KBM-7 (cell line): ENCODE measurements around the gene RAB31.
A peak's percentile ranks its signal among the peaks of the same experiment; 100 is the strongest.

Source experiments
- DNase-seq: peaks from one replicate; pipeline ENCODE4 v3.0.0-alpha.2; 2015
- in situ Hi-C: fragments of 300-500 bp; cut with MboI; formaldehyde crosslinking; loops from 2 replicates; pipeline ENCODE4 v1.14.3; 2020; ENCODE audit warnings: low sequenced_read_pairs, low pct_unique_long_range_greater_than_20kb, mixed read lengths

Gene RAB31

GRCh38 chr18:9862686-9863085 is 154.6 kb downstream of the RAB31 start:
- in situ Hi-C loops, result no loop called here
- DNase-seq, result no peak

DNA sequence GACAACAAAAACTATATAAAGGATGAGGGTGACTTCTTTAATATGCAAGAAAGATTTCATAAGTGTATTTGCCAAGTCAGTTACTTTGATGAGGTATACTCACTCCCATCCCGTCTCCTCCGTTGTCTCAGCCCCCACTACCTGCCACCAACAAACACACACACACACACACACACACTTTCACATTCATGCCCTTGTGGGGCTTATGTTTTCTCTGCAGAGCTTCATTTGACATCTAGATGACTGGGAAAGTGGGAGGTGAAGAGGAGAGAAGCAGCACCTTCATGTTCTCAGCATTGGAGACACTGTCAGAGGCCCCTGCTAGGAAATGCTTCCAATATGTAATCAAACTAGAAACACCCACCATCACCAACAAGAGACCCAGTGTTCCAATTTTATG is 155.2 kb downstream of the RAB31 start:
- in situ Hi-C loops, result no loop called here
- no peak for DNase-seq

GRCh38 chr18:9865764-9866490 is 157.8 kb downstream of the RAB31 start:
- in situ Hi-C loops, result no loop called here

GRCh38 chr18:9866627-9867026 is 158.5 kb downstream of the RAB31 start:
- DNase-seq, result no peak
- in situ Hi-C loops, result no loop called here

More at GRCh38 chr18:9865764-9866490, 157.8 kb downstream of the RAB31 start:
- DNase-seq, result no peak

DNA sequence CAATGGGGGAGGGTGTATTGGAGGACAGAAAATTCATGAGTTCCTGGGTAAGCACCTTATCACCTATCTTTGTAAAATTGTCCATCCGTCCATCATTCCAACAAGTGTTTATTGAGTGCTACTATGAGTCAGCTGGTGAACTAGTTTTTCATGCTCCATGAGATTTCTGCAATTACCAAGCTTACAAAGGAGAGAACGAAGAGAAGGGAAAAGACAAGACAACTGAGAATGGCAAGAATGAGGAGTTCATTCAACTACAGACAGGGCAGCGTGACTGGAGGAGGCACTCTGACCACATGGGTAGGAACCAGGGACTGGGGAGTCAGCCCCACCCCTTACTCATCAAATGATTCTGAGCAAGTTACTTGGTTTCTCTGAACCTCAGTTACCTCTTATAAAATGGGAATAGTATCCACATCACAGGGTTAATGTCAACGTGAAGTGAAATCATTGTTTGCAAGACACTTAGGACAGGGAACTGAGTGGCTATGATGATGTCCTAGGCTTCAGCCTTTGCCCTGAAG is 159.0 kb downstream of the RAB31 start:
- no peak for DNase-seq
- in situ Hi-C loops, result no loop called here

GRCh38 chr18:9868857-9869714 is 161.0 kb downstream of the RAB31 start:
- in situ Hi-C loops, result no loop called here

GRCh38 chr18:9869715-9870430 is 161.8 kb downstream of the RAB31 start:
- DNase-seq, result peak; percentile 61
- in situ Hi-C loops, result no loop called here

More at GRCh38 chr18:9868857-9869714, 161.0 kb downstream of the RAB31 start:
- DNase-seq, result no peak

- in situ Hi-C loops, result no loop called here
- DNase-seq, result no peak
Observed at GRCh38 chr18:9870431-9871008, 162.4 kb downstream of the RAB31 start.

- DNase-seq, result no peak
- in situ Hi-C loops, result no loop called here
Observed at GRCh38 chr18:9871244-9871746, 163.2 kb downstream of the RAB31 start.

DNA sequence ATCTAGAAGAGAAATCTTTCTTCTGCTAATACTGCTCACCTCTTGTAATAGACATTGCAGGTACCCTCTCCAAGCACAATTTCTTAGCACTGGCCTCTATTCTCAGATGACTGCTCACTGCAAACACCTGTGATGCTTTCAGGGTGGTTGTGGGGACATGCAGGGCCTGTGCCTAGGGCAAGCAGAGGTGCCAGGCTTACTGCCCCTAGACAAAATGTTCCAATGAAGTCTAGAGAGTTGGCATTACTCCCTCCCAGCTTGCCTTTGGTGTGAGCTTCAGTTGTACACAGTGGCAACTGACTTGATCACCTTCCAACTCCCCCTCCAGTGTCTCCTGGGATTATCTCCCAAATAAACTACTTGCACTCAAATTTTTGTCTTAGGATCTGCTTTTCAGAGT is 164.7 kb downstream of the RAB31 start:
- in situ Hi-C loops, result no loop called here
- no peak for DNase-seq

- DNase-seq, result no peak
- in situ Hi-C loops, result no loop called here
Observed at GRCh38 chr18:9874728-9875127, 166.6 kb downstream of the RAB31 start.

- no peak for DNase-seq
- in situ Hi-C loops, result no loop called here
Observed at GRCh38 chr18:9876212-9876866, 168.2 kb downstream of the RAB31 start.

DNA sequence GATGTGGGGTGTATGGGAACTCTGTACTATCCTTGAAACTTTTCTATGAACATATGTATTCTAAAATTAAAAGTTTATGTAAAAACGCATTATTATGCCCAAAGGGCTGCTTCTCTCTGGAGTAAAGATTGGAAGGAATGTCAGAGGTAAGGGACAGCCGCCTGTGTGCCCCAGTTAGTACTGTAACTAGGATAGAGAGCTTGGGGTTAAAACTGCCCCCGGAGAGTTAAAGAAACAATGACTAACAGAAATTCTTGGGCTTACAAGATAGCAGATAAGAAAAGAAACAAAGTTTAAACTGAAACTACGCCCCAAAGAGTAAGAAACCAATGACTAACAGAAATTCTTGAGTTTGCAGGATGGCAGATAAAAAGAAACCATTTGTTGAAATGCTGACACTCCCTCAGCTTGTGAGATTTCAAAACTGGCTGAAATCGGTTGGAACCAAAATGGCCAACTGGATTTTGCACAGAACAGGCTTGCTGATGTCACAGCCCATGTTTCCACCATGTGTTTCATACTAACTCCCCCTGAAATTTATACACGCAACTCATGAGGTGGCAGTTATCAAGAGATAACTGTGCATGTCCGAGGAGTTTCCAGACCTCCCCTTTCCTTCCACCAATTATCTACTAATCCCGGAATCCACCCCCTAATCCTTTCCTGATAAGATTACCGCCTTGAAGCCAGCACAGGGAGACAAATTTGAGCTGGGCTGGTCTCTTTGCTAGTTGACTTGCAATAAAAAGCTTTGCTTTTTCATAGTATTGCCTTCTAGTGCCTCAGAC is 169.0 kb downstream of the RAB31 start:
- peak; percentile 26 for DNase-seq
- in situ Hi-C loops, result no loop called here

- in situ Hi-C loops, result no loop called here
- no peak for DNase-seq
Observed at GRCh38 chr18:9877655-9878014, 169.5 kb downstream of the RAB31 start.

- DNase-seq, result no peak
- in situ Hi-C loops, result no loop called here
Observed at GRCh38 chr18:9878095-9878494, 170.0 kb downstream of the RAB31 start.

GRCh38 chr18:9878783-9879242 is 170.7 kb downstream of the RAB31 start:
- no peak for DNase-seq
- in situ Hi-C loops, result no loop called here

- no peak for DNase-seq
- in situ Hi-C loops, result no loop called here
Observed at GRCh38 chr18:9884090-9884489, 176.0 kb downstream of the RAB31 start.
